Fibroblast of lung (primary cell): ENCODE measurements around the gene ACADSB. TPM values are rescaled to one million over a fixed set of nuclear protein-coding genes. Genes with fewer than 3 reads are reported as not detected.

Source experiments
- DNase-seq, 2 donors: peaks; one replicate each; pipeline versions ENCODE4 v3.0.0 to v3.0.0-alpha.2; 2010; ENCODE audit warnings: low read depth in 2 of 2
- H2AFZ ChIP-seq: 2 replicates; pipeline ENCODE4 v1.5.1; 2012; ENCODE audit warnings: low read length, control low read depth, inconsistent platforms
- H3K27ac ChIP-seq: 2 replicates; pipeline ENCODE4 v1.5.1; 2011; ENCODE audit warnings: low read length, control low read depth; ENCODE audit not compliant: insufficient read depth
- H3K27me3 ChIP-seq: 2 replicates; pipeline ENCODE4 v1.5.1; 2011; ENCODE audit warnings: mild to moderate bottlenecking, low read length; ENCODE audit not compliant: control insufficient read depth, insufficient read depth
- H3K36me3 ChIP-seq: 2 replicates; pipeline ENCODE4 v1.5.1; 2011; ENCODE audit warnings: low read length; ENCODE audit not compliant: control insufficient read depth, insufficient read depth
- H3K4me1 ChIP-seq: 2 replicates; pipeline ENCODE4 v1.5.1; 2011; ENCODE audit warnings: low read length; ENCODE audit not compliant: control insufficient read depth, insufficient read depth; ENCODE audit errors: extremely low read depth
- H3K4me2 ChIP-seq: 2 replicates; pipeline ENCODE4 v1.5.1; 2011; ENCODE audit warnings: low read length, control low read depth; ENCODE audit not compliant: insufficient read depth; ENCODE audit errors: extremely low read depth
- H3K4me3 ChIP-seq, 4 experiments: fragments of 200-600 bp in 1 of 4; sonication (generic) in 1 of 4; replicated peaks in 1 of 4; 2 replicates each; pipeline ENCODE4 v1.5.1; 2011 to 2016; ENCODE audit warnings: low read length in 4 of 4, low read depth in 3 of 4, mild to moderate bottlenecking in 3 of 4, control low read depth in 2 of 4, inconsistent platforms in 1 of 4, mixed read lengths in 1 of 4; ENCODE audit not compliant: insufficient read depth in 1 of 4; ENCODE audit errors: control extremely low read depth in 1 of 4
- H3K79me2 ChIP-seq: 2 replicates; pipeline ENCODE4 v1.5.1; 2012; ENCODE audit warnings: mild to moderate bottlenecking, low read length, inconsistent platforms; ENCODE audit not compliant: control insufficient read depth, insufficient read depth
- H3K9ac ChIP-seq: 2 replicates; pipeline ENCODE4 v1.5.1; 2011; ENCODE audit warnings: mild to moderate bottlenecking, low read length, control low read depth; ENCODE audit not compliant: insufficient read depth
- H3K9me3 ChIP-seq: 2 replicates; pipeline ENCODE4 v1.5.1; 2012; ENCODE audit warnings: low read depth, low read length; ENCODE audit not compliant: control insufficient read depth, insufficient read depth
- H4K20me1 ChIP-seq: 2 replicates; pipeline ENCODE4 v1.5.1; 2011; ENCODE audit warnings: low read length; ENCODE audit not compliant: control insufficient read depth, insufficient read depth; ENCODE audit errors: extremely low read depth
- EZH2 ChIP-seq: IDR thresholded peaks from 2 replicates; pipeline ENCODE4 v1.5.1; 2012; ENCODE audit warnings: low read length, control low read depth, mild to moderate bottlenecking; ENCODE audit errors: missing control alignments
- polyA plus RNA-seq, 2 donors: library from polyadenylated mRNA; depleted of rRNA in 1 of 2; stranded (reverse) in 1 of 2; unstranded in 1 of 2; fragments of >200 nt; gene quantifications; 2 replicates each; pipeline ENCODE4 v1.2.1, GENCODE V29; 2011 to 2012; ENCODE audit warnings: missing spikeins in 1 of 2
- total RNA-seq: library from RNA; depleted of rRNA; stranded (reverse); fragments of >200 nt; gene quantifications from 2 replicates; pipeline ENCODE4 v1.2.1, GENCODE V29; 2014
- TF ChIP-seq, protein P1 (sequence below), 2 donors: IDR thresholded peaks in 1 of 2; conservative IDR thresholded peaks in 1 of 2; 1 replicate in 1 of 2; 2 replicates in 1 of 2; pipeline ENCODE4 v1.5.1; 2011 to 2012; ENCODE audit warnings: low read length in 2 of 2, control low read depth in 1 of 2, inconsistent platforms in 1 of 2, low read depth in 1 of 2, mild to moderate bottlenecking in 1 of 2

The ACADSB gene
- total and polyA plus RNA-seq, 2 donors (not counting 1 experiment from before 2014, with no cell fraction given) = 5.6 to 11.3 TPM

DNA sequence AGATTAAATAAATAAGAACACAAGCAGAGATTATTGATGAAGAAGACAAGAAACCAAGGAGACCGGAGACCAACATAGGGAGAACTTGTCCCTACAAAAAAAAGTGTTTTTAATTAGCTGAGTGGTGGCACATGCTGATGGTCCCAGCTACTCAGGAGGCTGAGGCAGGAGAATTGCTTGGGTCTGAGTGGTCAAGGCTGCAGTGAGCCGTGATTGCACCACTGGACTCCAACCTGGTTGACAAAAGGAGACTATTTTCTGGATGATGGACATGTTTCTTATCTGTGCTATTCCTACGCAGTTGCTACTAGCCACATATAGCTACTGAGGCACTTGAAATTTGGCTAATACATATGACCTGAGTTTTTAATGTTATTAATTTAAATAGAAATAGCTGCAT, 9.9 kb upstream of the ACADSB start:
- H3K4me3 ChIP-seq = no peak overlapping the region
- H3K4me1 ChIP-seq = no peaks in the 10 kb centered on the region
- DNase-seq = no peak
- peaks cover 2% of the 10 kb centered on the region for H3K79me2 ChIP-seq
- no peak overlapping the region for H3K9ac ChIP-seq
- no peaks in the 10 kb centered on the region for H4K20me1 ChIP-seq
- H3K27ac ChIP-seq = no peak overlapping the region
- H3K9me3 ChIP-seq = no peaks in the 10 kb centered on the region
- H3K36me3 ChIP-seq = peaks cover 6% of the 10 kb centered on the region
- no peak for TF ChIP-seq EZH2
- TF ChIP-seq, protein P1, sequence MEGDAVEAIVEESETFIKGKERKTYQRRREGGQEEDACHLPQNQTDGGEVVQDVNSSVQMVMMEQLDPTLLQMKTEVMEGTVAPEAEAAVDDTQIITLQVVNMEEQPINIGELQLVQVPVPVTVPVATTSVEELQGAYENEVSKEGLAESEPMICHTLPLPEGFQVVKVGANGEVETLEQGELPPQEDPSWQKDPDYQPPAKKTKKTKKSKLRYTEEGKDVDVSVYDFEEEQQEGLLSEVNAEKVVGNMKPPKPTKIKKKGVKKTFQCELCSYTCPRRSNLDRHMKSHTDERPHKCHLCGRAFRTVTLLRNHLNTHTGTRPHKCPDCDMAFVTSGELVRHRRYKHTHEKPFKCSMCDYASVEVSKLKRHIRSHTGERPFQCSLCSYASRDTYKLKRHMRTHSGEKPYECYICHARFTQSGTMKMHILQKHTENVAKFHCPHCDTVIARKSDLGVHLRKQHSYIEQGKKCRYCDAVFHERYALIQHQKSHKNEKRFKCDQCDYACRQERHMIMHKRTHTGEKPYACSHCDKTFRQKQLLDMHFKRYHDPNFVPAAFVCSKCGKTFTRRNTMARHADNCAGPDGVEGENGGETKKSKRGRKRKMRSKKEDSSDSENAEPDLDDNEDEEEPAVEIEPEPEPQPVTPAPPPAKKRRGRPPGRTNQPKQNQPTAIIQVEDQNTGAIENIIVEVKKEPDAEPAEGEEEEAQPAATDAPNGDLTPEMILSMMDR (conservative IDR thresholded peaks at IDR 0.05 in 1 of 2, IDR thresholded peaks at IDR 0.05 in 1 of 2; ENCODE audit: low read depth in 1 of 2, low read length in 2 of 2) = no peak
- H2AFZ ChIP-seq = no peak overlapping the region
- H3K27me3 ChIP-seq = no peaks in the 10 kb centered on the region
- no peak overlapping the region for H3K4me2 ChIP-seq

DNA sequence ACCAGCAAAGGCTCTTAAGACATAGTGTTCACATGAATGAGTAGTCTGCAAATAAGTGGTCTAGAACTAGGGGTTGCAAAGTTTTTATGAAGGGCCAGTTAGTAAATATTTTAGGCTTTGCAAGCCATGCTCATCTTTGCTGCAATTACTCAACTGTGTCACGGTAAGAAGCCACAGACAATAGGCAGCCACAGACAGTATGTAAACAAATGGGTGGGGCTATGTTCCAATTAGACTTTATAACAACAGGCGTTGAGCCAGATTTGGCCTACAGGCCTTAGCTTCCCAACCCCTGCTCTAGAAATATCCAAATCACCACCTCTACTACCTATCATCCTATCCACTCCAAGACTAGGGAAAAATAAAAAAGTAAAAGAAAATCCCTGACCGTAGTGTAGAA, 9.5 kb upstream of the ACADSB start:
- Histone ChIP-seq H3K4me2 (no peak overlapping the region), H4K20me1 (no peaks in the 10 kb centered on the region), H3K27ac (no peak overlapping the region), H3K4me1 (no peaks in the 10 kb centered on the region), H3K4me3 (no peak overlapping the region), H2AFZ (no peak overlapping the region), H3K9me3 (no peaks in the 10 kb centered on the region), H3K27me3 (no peaks in the 10 kb centered on the region), H3K79me2 (peaks cover 4% of the 10 kb centered on the region), H3K36me3 (peaks cover 4% of the 10 kb centered on the region), H3K9ac (no peak overlapping the region)
- TF ChIP-seq, protein P1 (conservative IDR thresholded peaks at IDR 0.05 in 1 of 2, IDR thresholded peaks at IDR 0.05 in 1 of 2; ENCODE audit: low read depth in 1 of 2, low read length in 2 of 2) = no peak
- no peak for TF ChIP-seq EZH2
- DNase-seq = no peak

DNA sequence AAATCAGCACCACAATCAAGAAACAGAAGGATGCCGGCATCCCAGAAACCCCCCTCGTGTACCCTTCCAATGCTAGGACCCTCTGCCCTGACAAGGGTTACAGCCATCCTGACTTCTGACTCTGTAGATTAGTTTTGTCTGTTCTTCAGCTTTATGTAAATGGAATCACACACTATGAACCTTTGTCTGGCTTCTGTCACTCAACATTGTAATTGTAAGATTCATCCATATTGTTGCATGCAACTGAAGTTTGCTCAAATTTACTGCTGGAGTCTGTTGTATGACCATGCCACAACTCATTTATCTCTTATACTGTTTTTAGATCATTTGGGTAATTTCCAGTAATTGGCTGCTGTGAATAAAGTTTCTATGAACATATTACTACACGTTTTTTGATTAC, 8.7 kb upstream of the ACADSB start:
- DNase-seq = no peak

More for the DNA sequence above, 8.7 kb upstream of the ACADSB start:
- Histone ChIP-seq H3K79me2 (peaks cover 9% of the 10 kb centered on the region), H3K9ac (no peak overlapping the region), H3K9me3 (no peaks in the 10 kb centered on the region), H3K4me1 (no peaks in the 10 kb centered on the region), H2AFZ (no peak overlapping the region), H3K4me2 (no peak overlapping the region), H4K20me1 (no peaks in the 10 kb centered on the region), H3K27me3 (no peaks in the 10 kb centered on the region), H3K36me3 (no peaks in the 10 kb centered on the region), H3K4me3 (no peak overlapping the region), H3K27ac (no peak overlapping the region)
- TF ChIP-seq, protein P1 (conservative IDR thresholded peaks at IDR 0.05 in 1 of 2, IDR thresholded peaks at IDR 0.05 in 1 of 2; ENCODE audit: low read depth in 1 of 2, low read length in 2 of 2) = no peak
